A549 treated with AZD9567 at 1 μM for 4 hours (cell line): ENCODE measurements around the gene SMCR8. TPM values are rescaled to one million over a fixed set of nuclear protein-coding genes. Genes with fewer than 3 reads are reported as not detected.

Experiments
- total RNA-seq: library from RNA; stranded (reverse); fragments of 200-300 nt; extraction: Qiagen RNA extraction; gene quantifications from 5 replicates; pipeline ENCODE4 v1.2.3, GENCODE V29; 2022; ENCODE audit not compliant: insufficient read depth

Gene SMCR8
- 13.9 to 15.9 TPM (median 15.4 TPM) in 5 replicates for total RNA-seq

GRCh38 chr17:18314731-18315561 is at the start of gene SMCR8, which contains the start of gene TOP3A:
TSS of gene SMCR8 (plus strand) at chr17:18315293. CDS start at chr17:18315790, 497 bp downstream.
TSS of gene TOP3A (minus strand) at chr17:18314994. CDS start at chr17:18314778, 216 bp downstream.

GRCh38 chr17:18363101-18364049 is 48.3 kb downstream of the SMCR8 start, which contains the start of gene SHMT1:
TSS of gene SHMT1 (minus strand) at chr17:18363550. CDS start at chr17:18355981, 7,569 bp downstream.

Other genes starting within 250 kb of the SMCR8 start
- gene DRG2, start 227.3 kb upstream of the SMCR8 start, total RNA-seq = 49.2 to 63.9 TPM (median 52.7 TPM) in 5 replicates
- gene MYO15A, start 206.5 kb upstream of the SMCR8 start, total RNA-seq = 0.22 to 0.37 TPM (median 0.30 TPM) in 4 of 5 replicates, not detected in the other
- 45.9 to 58.9 TPM (median 47.2 TPM) in 5 replicates for gene ALKBH5, start 131.5 kb upstream of the SMCR8 start, total RNA-seq
- gene LLGL1, start 89.7 kb upstream of the SMCR8 start, total RNA-seq = 13.6 to 18.4 TPM (median 16.7 TPM) in 5 replicates
- gene FLII, start 56.6 kb upstream of the SMCR8 start, total RNA-seq = 258 to 319 TPM (median 265 TPM) in 5 replicates
- 7.8 to 12.3 TPM (median 11.3 TPM) in 5 replicates for gene MIEF2, start 54.6 kb upstream of the SMCR8 start, total RNA-seq
- gene TOP3A, start 299 bp upstream of the SMCR8 start, total RNA-seq = 38.4 to 43.9 TPM (median 39.2 TPM) in 5 replicates
- 43.9 to 50.3 TPM (median 48.2 TPM) in 5 replicates for gene SHMT1, start 48.3 kb downstream of the SMCR8 start, total RNA-seq
- not detected in 5 replicates for gene EVPLL, start 62.5 kb downstream of the SMCR8 start, total RNA-seq
- gene LGALS9C, start 161.5 kb downstream of the SMCR8 start, total RNA-seq = 0.05 TPM in 1 of 5 replicates, not detected in the others